Measurements from ENCODE around the gene AMZ2.

The AMZ2 gene

DNA sequence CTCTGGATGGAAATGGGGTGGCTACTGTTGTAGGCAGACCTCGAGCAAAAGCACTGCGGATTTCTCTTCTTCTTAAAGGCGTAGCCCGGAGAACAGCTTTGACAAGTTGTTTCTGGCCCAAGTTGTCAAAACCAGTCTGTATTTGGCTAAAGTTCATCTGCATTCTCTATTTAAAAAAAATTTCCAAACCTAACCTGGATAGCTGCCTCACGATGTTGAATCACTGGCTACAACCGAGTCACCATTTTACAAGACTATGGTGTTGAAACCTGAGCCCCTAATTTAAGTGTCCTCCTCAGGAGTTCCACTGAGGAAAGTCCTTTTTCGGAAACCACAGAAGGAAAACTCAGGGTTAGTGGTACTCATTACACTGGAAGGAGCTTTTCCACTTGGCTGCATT is 41.6 kb downstream of the AMZ2 start:
- no peaks in the 10 kb centered on the region for H3K9me3 ChIP-seq (ENCODE audit: control insufficient read depth, low read depth, low read length)
- no peak overlapping the region for H3K9ac ChIP-seq (ENCODE audit: low read length)
- peaks cover 46% of the 10 kb centered on the region for H3K27me3 ChIP-seq (ENCODE audit: control insufficient read depth, insufficient read depth, low read length)
- H3K27ac ChIP-seq (ENCODE audit: low read length) = no peak overlapping the region
- peaks cover 24% of the 10 kb centered on the region for H3K4me1 ChIP-seq (ENCODE audit: control insufficient read depth, low read depth, low read length)
- no peak overlapping the region for H3K4me3 ChIP-seq (ENCODE audit: low read length)
- H3K36me3 ChIP-seq (ENCODE audit: control insufficient read depth, low read depth, low read length) = no peaks in the 10 kb centered on the region

DNA sequence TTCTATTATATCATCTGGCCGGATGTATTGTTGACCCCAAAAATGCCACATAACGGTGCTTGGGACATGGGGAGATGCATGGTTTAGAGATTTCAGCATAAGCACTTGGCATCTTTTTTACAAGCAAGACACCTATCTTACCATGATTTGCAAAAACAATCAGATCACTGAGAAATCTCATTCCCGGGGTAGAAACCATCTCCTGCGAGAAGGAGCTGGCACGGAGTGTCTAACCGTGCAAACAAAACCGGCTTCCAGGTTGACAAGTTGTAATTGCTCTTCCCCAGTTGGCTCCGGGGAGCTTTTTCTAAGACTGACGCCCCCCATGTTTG is 42.1 kb downstream of the AMZ2 start:
- Histone ChIP-seq H3K27me3 (ENCODE audit: control insufficient read depth, insufficient read depth, low read length) (peaks cover 46% of the 10 kb centered on the region), H3K9me3 (ENCODE audit: control insufficient read depth, low read depth, low read length) (no peaks in the 10 kb centered on the region), H3K4me1 (ENCODE audit: control insufficient read depth, low read depth, low read length) (peaks cover 27% of the 10 kb centered on the region), H3K27ac (ENCODE audit: low read length) (no peak overlapping the region), H3K4me3 (ENCODE audit: low read length) (peak overlapping the region; percentile 75), H3K36me3 (ENCODE audit: control insufficient read depth, low read depth, low read length) (no peaks in the 10 kb centered on the region), H3K9ac (ENCODE audit: low read length) (no peak overlapping the region)

DNA sequence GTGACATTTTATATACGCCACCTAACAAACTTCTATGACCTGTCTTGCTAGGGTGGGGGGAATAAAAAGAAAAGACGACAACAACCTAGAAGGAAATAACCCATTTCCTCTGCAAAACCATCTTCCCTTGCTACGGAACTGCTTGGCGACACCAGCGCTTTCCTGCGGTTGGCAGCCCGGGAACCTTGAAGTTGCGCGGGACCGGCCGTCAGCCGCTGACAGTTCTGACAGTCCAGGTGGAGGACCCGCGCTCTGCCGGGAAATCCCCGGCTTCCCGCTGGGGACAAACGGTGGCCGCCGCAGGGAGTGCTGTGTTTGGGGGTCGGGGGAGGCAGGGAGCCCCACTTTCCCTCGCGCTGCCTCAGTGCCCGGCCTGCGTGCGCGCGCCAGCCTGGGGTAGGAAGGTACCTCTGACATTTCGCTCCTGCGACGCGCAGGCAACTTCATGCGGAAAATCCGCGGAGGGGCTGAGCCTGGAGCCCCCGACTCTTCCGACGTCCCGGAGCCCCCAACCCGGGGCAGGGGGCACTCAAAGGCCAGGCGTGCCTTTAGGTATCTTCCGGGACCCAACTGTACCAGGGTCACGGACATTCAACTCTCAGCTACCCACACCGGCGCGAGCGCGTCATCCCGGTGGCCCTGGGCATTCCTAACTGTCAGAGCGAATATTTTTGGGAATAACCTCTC is 42.6 kb downstream of the AMZ2 start:
- Histone ChIP-seq H3K4me3 (ENCODE audit: low read length) (peak overlapping the region; percentile 75), H3K9me3 (ENCODE audit: control insufficient read depth, low read depth, low read length) (no peaks in the 10 kb centered on the region), H3K27ac (ENCODE audit: low read length) (no peak overlapping the region), H3K36me3 (ENCODE audit: control insufficient read depth, low read depth, low read length) (no peaks in the 10 kb centered on the region), H3K9ac (ENCODE audit: low read length) (peak overlapping the region; percentile 43), H3K4me1 (ENCODE audit: control insufficient read depth, low read depth, low read length) (peaks cover 30% of the 10 kb centered on the region), H3K27me3 (ENCODE audit: control insufficient read depth, insufficient read depth, low read length) (peaks cover 46% of the 10 kb centered on the region)

DNA sequence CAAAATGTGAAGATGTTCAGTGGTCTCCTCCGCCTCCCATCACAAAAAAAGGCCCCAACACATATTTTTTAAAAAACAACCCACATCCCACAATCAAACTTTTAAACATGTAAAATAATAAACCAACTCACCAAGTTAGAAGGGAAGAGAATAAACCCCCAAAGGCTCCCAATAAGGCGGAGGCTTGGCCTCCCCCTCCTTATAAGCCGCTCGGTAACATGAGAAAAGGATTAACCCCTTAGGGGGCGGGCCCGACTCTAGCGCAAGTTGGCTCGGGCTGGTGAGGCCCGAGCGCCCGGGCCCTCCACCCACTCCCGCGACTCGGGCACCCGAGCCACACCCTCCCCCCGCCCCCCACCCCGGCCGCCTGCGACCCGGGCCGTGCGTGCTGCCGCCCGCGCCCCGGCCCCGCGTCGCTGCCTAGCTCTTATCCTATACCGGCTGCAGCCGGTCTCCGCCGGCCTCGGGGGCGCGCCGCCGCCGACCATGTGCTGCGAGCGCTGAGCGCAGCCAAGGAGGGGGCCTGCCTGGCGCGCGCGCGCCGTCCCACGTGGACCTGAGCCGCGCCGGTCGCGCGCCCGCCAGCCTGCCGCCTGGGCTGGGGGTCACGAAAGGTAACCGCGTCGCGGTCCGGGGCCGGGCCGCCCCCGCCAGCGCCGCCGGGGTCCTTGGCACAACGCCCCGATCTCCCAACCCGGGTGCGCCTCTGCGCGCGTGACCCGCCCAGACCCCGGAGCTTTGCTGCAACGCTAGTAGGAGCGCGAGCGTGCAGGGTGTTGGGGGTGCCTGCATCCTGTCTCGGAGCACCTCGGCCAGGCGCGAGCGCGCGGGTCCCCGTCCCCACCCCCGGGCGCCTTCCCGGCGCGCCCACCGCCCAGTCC is 43.4 kb downstream of the AMZ2 start, which contains the start of the genes ARSG and SLC16A6:
Gene ARSG (plus strand): TSS at position 541 of the 881 bp plus-strand sequence. CDS start 15,999 bp downstream, outside the sequence.
Gene SLC16A6 (minus strand): TSS at position 173 of the 881 bp plus-strand sequence. CDS start 12,807 bp downstream, outside the sequence.
- Histone ChIP-seq H3K9ac (ENCODE audit: low read length) (peak within 1 kb of the TSS; percentile 81), H3K27ac (ENCODE audit: low read length) (no peak within 1 kb of the TSS), H3K36me3 (ENCODE audit: control insufficient read depth, low read depth, low read length) (no peaks in the 10 kb centered on the region)

DNA sequence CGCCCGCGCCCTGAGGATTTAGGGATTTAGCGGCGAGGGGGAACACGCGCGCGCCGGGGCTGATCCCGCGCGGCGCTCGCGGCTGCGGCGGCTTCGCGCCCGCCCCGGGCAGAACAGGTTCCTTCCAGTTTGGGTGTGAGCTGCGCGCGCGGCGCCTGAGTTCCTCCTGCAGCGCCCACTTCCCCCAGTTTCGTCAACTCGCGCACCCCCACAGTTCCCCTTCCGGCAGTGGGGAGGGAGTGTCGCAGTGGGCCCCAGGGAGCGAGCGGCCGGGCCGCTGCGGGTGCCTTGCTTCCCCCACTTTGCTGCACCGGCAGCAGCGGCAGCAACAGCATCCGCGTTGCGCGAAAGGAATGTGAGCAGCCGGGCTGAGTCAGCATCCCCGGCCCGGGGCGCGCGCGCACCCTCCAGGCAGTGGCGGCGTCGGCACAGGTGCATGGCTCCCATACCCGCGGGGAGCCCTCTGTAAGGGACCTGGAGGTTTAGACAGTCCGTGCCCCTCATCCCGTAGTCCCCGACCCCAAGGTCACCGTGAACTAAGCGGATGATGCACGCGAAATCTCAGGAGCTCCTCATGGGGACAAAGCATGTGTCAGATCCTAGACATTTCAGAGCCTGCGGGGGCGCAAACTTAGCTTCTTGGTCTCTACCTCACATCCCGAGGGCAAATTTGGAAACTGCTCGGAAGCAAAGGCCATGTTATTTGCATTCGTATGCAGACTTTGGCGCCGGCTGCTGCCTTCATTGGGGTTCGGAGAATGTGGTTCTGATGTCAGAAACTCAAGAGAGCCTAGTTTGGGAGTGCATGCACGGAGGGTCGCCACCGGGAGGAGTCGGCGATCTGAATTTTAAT is 44.2 kb downstream of the AMZ2 start:
- Histone ChIP-seq H3K9ac (ENCODE audit: low read length) (peak overlapping the region; percentile 81), H3K27ac (ENCODE audit: low read length) (no peak overlapping the region), H3K4me3 (ENCODE audit: low read length) (peak overlapping the region; percentile 75), H3K9me3 (ENCODE audit: control insufficient read depth, low read depth, low read length) (no peaks in the 10 kb centered on the region), H3K36me3 (ENCODE audit: control insufficient read depth, low read depth, low read length) (no peaks in the 10 kb centered on the region), H3K4me1 (ENCODE audit: control insufficient read depth, low read depth, low read length) (peaks cover 40% of the 10 kb centered on the region), H3K27me3 (ENCODE audit: control insufficient read depth, insufficient read depth, low read length) (peaks cover 46% of the 10 kb centered on the region)

More for the DNA sequence above, 43.4 kb downstream of the AMZ2 start, which contains the start of the genes ARSG and SLC16A6:
- Histone ChIP-seq H3K9me3 (ENCODE audit: control insufficient read depth, low read depth, low read length) (no peaks in the 10 kb centered on the region), H3K4me3 (ENCODE audit: low read length) (peak within 1 kb of the TSS; percentile 75), H3K4me1 (ENCODE audit: control insufficient read depth, low read depth, low read length) (peaks cover 32% of the 10 kb centered on the region), H3K27me3 (ENCODE audit: control insufficient read depth, insufficient read depth, low read length) (peaks cover 46% of the 10 kb centered on the region)

DNA sequence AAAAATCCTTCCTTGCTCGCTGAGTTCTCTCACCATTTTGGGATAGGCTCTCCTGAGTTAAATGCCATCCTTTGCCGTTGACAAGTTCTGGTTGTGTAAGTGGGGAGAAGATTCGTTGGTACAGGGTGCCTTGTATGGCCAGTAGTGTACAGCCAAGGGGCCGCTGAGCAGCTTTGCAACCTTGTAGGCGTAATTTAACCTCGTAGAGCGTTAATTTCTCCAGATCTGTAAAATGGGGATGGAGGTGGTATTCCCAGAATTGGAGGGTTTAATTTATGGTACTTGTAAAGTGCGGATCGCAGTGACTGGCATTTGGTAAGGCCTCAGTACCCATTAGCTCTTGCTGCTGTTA is 44.8 kb downstream of the AMZ2 start:
- Histone ChIP-seq H3K27ac (ENCODE audit: low read length) (no peak overlapping the region), H3K36me3 (ENCODE audit: control insufficient read depth, low read depth, low read length) (no peaks in the 10 kb centered on the region), H3K27me3 (ENCODE audit: control insufficient read depth, insufficient read depth, low read length) (peaks cover 46% of the 10 kb centered on the region), H3K4me1 (ENCODE audit: control insufficient read depth, low read depth, low read length) (peaks cover 41% of the 10 kb centered on the region), H3K4me3 (ENCODE audit: low read length) (peak overlapping the region; percentile 75), H3K9me3 (ENCODE audit: control insufficient read depth, low read depth, low read length) (no peaks in the 10 kb centered on the region), H3K9ac (ENCODE audit: low read length) (peak overlapping the region; percentile 81)

DNA sequence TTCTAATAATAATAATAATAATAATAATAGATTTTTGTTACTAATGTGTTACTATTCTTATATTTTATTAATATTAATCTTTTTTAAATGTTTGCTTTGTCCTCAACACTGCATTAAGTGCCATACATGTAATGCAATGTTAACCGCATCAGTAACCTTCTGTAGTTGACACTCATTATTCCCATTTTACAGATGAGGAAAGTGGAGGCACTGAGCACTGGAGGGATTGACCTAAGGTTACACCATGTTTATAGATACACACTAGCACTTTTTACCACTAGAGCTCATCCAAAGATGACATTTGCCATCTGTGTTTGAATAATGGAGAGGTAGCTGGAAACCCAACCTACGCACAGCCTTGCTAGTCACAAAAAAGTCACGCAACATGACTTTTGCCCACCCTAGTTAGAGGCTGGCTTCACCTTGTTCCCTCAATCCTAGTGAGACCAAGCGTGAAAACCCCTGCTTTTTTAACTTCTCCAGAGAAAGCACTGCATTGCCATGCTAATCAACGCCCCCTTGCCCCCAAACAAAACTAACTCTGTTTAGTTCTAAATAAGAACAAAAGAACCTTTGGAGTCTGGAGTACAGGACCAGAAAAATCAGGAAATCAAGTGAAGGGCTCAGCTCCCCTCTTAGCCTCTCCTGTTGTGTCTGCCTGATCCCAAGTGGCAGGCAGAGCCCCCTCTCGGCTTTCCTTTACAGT is 45.8 kb downstream of the AMZ2 start:
- Histone ChIP-seq H3K27ac (ENCODE audit: low read length) (no peak overlapping the region), H3K9me3 (ENCODE audit: control insufficient read depth, low read depth, low read length) (no peaks in the 10 kb centered on the region), H3K4me1 (ENCODE audit: control insufficient read depth, low read depth, low read length) (peaks cover 41% of the 10 kb centered on the region), H3K9ac (ENCODE audit: low read length) (no peak overlapping the region), H3K27me3 (ENCODE audit: control insufficient read depth, insufficient read depth, low read length) (peaks cover 42% of the 10 kb centered on the region), H3K4me3 (ENCODE audit: low read length) (peak overlapping the region; percentile 38), H3K36me3 (ENCODE audit: control insufficient read depth, low read depth, low read length) (no peaks in the 10 kb centered on the region)

DNA sequence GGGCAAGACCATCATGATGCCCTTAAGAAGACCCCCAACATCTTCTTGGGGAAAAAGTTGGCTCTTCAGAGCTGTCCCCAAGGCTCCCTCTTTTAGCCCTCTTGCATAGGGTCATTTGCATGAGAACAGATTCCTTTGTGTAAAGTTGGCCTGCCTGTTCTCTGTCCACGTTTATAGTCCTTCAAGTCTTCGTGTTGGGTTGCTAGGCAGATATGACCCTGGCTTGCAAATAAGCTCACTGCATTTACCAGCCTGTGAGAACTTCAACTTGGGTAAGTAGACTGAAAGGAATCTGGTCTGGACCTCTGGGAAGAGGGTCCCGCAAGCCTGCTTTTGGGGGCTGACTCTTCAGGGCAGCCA is 46.3 kb downstream of the AMZ2 start:
- H3K36me3 ChIP-seq (ENCODE audit: control insufficient read depth, low read depth, low read length) = no peaks in the 10 kb centered on the region
- no peak overlapping the region for H3K27ac ChIP-seq (ENCODE audit: low read length)

DNA sequence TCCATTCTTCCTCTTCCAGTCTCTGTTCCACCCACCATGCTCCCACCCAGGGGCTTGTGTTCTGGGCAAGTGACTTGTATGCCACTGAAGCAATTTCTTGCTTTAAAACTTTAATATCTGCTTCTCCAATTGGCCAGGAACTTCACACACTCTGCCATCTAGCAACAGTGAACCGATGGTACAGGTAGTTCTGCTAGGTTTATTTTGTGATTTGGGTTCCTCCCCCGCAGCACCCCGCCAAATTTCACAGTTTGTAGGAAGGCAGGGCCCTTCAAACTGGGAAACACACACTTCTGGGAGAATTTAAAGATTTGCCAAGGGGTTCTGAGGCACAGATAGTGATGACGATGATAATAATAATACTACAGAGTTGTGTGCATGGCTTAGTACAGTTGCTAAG is 46.8 kb downstream of the AMZ2 start:
- Histone ChIP-seq H3K4me1 (ENCODE audit: control insufficient read depth, low read depth, low read length) (peaks cover 34% of the 10 kb centered on the region), H3K9me3 (ENCODE audit: control insufficient read depth, low read depth, low read length) (no peaks in the 10 kb centered on the region), H3K4me3 (ENCODE audit: low read length) (no peak overlapping the region), H3K27ac (ENCODE audit: low read length) (no peak overlapping the region), H3K27me3 (ENCODE audit: control insufficient read depth, insufficient read depth, low read length) (peaks cover 32% of the 10 kb centered on the region), H3K9ac (ENCODE audit: low read length) (no peak overlapping the region), H3K36me3 (ENCODE audit: control insufficient read depth, low read depth, low read length) (no peaks in the 10 kb centered on the region)

More for the DNA sequence above, 46.3 kb downstream of the AMZ2 start:
- Histone ChIP-seq H3K4me3 (ENCODE audit: low read length) (peak overlapping the region; percentile 38), H3K4me1 (ENCODE audit: control insufficient read depth, low read depth, low read length) (peaks cover 39% of the 10 kb centered on the region), H3K9me3 (ENCODE audit: control insufficient read depth, low read depth, low read length) (no peaks in the 10 kb centered on the region), H3K9ac (ENCODE audit: low read length) (no peak overlapping the region), H3K27me3 (ENCODE audit: control insufficient read depth, insufficient read depth, low read length) (peaks cover 37% of the 10 kb centered on the region)

DNA sequence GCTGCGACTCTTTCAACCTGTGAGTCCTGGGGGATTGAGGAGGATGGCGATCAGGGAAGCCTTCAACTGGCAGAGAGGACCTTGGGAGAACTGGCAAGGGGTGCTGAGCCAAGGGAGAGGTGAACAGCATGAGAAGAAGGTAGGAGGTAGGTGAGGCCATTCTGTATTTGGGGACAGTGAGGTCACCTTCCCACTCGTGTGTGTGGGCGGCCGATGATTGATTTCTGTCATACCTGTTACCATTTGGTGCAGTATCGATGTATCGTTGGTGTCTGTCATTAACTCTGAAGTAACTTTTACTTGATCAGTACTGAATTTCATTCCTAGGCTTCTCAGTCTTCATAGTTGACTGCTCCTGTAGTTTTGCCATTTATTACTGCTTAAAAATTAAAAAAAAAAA is 47.2 kb downstream of the AMZ2 start:
- H3K9ac ChIP-seq (ENCODE audit: low read length) = no peak overlapping the region
- H3K4me3 ChIP-seq (ENCODE audit: low read length) = no peak overlapping the region
- H3K9me3 ChIP-seq (ENCODE audit: control insufficient read depth, low read depth, low read length) = no peaks in the 10 kb centered on the region
- peaks cover 30% of the 10 kb centered on the region for H3K4me1 ChIP-seq (ENCODE audit: control insufficient read depth, low read depth, low read length)
- H3K36me3 ChIP-seq (ENCODE audit: control insufficient read depth, low read depth, low read length) = no peaks in the 10 kb centered on the region
- no peak overlapping the region for H3K27ac ChIP-seq (ENCODE audit: low read length)
- peaks cover 28% of the 10 kb centered on the region for H3K27me3 ChIP-seq (ENCODE audit: control insufficient read depth, insufficient read depth, low read length)
